ENCODE data around the gene NKAIN1.
"Not testable (repeated sequence)": the region's sequence is repeated elsewhere in the genome, so short reads cannot be mapped to it uniquely, and the experiment has no call there.

Gene NKAIN1

GRCh38 chr1:31191281-31191680 is 48.4 kb downstream of the NKAIN1 start:
- no peak for DNase-seq

DNA sequence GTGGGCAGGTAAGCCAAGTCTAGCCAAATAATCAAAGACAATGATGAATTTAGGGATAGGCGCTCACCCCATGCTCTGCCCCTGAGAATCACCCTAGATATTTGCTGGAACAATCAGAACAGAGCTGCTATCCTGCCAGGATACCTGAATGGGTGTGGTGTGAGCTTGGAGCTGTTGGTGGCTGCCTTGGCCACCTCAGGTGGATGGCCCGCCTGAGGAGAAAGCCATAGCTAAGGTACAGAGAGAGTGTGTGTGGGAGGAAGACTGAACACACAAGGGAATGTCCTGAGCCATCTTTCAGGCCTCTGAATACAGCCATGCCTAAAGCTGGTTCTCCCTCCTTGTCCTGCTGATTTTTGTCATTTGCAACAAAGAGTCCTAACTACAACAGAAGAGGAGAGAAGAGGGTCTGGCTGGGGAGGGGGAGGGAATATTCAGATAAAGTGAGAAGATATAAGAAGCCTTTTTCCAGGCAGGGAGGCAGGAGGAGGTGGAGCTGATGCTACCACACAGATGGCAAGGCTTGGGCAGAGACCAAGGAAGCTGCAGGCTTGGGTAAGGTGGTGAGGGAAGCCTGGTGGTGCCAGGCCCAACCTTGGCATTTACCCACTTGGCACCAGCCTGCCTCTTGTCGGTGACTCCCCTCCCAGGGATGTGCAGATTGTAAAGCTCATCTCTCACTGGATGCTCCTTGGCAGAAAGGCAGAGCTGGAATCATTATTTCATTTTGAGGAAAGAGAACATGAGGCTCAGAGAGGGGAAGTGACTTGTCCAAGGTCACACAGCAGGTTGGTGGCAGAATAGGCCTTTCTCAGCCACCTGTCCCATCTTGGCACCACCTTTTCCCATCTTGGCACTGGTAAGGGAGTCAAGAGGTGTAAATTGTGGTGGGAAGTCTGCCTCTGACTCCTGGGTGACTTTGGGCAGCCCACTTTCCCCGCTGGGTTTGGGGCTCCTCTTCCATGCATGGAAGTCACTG is 49.7 kb downstream of the NKAIN1 start:
- DNase-seq = no peak

DNA sequence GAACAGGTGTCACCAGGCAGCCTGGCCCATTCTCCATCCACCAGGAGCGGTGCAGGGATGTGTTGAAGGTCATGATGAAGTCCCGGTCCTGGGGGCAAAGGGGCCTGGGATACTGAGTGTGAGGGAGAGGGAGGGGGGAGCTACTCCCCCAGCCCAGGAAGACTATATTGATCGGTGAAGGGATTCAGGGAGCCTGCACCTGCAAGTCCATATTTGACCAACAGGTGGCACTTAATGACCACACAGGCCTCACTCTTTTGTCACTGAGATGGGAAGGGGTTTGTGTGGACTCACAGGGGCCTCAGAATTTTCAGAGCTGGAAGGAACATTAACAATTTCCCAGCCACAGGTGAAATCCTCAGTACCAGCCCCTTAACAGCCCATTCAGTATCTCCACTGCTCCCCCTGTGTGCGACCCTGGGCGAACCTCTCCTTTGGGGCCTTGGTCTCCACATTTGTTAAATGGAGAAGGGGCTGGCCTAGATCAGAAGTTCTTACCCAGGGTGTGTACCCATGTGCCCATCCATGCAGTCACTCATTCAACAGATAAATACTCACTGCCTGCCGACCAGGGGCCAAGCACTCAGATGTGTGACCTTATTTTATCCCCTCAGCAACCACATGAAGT is 55.6 kb downstream of the NKAIN1 start:
- peak; percentile 52 for DNase-seq

- DNase-seq = no peak
Observed at GRCh38 chr1:31183126-31183525, 56.6 kb downstream of the NKAIN1 start.

DNA sequence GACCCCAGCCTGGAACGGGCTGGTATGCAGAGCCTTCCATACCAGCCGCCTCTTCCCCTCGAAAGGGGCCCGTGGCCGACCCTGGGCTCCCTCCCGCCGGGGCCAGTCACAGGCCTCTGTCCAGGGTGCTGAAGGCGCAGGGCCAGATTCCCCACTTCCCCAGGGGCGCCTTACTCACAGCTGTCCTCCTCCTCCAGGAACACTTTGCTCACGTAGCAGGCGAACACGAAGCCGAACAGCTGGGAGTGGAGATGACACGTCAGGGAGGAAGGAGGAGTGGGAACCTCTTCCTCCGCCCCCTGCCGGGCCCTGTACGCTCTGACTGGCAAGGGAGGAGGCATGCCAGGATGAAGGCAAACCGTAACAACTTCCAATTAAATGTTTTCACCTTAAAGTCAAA is 57.3 kb downstream of the NKAIN1 start:
- DNase-seq = no peak

DNA sequence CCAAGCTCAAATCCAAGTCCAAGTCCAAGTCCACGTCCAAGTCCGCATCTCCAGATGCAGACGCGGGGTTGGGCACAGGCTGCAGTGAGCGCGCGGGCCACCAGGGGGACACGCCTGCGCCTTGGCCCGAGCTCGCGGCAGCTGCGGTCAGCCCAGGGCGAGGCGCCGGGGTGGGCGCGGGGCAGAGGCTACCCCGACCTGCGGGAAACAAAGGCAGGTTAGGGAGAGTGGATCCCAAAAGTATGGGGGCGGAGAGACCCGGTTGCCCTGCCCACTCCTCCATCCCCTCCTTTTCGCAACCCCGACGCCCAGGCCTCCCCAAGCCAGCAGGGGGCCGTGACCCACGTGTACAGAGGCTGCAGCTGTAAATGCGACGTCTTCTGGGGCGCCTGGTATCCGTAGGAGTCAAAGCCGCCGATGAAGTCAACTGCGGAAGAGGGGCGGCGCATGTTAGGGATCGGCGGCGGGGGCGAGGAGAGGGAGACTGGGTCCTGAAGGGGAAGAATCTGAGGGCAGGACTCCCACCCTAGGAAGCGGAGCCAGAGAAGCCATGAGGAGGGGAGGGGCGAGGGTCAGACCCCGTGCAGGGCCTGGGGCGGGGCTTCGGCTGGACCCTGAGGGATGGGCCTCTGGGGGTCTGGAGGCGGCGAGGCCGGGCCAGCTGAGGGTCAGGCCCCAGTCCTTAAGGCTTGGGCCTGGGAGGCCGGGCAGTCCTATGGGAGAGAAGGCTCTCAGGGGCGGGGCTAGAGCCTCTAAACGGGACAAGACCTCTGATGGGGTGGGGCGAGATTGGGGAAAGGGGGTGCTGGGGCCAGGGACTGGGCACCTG is 58.0 kb downstream of the NKAIN1 start:
- no peak for DNase-seq

DNA sequence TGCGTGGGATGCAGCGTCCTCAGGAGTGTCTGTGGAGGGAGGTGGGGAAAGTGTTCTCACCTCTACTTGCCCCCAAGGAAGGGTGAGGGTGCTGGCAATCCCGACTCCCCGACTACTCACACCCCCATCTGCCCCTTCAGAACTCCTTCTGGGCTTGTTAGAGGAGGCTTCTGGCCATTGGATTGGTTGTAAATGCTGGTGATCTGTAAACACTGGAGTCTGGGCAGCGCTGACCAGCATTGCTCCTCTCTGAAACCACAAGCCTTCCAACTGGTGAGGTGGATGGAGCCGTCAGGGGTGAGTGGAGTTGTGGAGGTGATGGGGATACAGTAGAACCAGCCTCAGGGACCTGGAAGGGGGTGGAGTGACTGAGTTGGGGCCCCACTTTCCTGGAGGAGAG is 59.3 kb downstream of the NKAIN1 start:
- no peak for DNase-seq

- not testable (repeated sequence) for DNase-seq
Observed at GRCh38 chr1:31176291-31176690, 63.4 kb downstream of the NKAIN1 start.

- DNase-seq = no peak
Observed at GRCh38 chr1:31170486-31170735, 69.3 kb downstream of the NKAIN1 start.

GRCh38 chr1:31166462-31166861 is 73.2 kb downstream of the NKAIN1 start:
- no peak for DNase-seq

- no peak for DNase-seq
Observed at GRCh38 chr1:31164291-31164690, 75.4 kb downstream of the NKAIN1 start.

GRCh38 chr1:31163866-31164265 is 75.8 kb downstream of the NKAIN1 start:
- DNase-seq = no peak

- DNase-seq = no peak
Observed at GRCh38 chr1:31161571-31161970, 78.1 kb downstream of the NKAIN1 start.

- no peak for DNase-seq
Observed at GRCh38 chr1:31159869-31160611, 79.6 kb downstream of the NKAIN1 start.

- DNase-seq = no peak
Observed at GRCh38 chr1:31159323-31159722, 80.4 kb downstream of the NKAIN1 start.

DNA sequence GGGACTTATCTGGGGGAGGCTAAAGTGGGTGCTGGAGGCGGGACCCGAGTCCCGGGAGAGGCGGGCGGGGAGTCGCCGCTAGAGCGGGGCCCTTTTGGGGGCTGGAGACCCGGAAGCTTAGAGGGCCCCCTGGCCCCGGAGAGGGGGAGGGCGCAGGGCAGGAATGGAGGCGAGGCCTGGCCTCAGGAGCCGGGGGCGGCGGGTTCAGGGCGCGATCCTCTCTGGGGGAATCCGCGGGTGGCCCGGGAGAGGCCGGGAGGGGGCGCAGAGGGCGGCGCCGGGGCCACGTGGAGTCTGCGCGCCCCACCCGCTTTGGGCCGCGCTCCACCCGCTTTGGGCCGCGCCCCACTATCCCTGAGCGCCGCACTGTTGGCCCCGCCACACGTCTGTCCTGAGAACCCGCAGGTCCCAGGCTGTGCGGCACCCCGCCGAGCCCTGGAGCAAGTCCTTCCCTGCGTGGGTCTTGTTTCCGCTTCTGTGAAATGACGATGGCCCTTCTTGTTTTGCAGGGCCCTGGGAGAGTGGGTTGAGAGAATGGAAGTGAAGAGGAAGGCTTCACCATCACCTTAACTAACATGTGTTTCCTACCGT is 84.4 kb downstream of the NKAIN1 start:
- no peak for DNase-seq

DNA sequence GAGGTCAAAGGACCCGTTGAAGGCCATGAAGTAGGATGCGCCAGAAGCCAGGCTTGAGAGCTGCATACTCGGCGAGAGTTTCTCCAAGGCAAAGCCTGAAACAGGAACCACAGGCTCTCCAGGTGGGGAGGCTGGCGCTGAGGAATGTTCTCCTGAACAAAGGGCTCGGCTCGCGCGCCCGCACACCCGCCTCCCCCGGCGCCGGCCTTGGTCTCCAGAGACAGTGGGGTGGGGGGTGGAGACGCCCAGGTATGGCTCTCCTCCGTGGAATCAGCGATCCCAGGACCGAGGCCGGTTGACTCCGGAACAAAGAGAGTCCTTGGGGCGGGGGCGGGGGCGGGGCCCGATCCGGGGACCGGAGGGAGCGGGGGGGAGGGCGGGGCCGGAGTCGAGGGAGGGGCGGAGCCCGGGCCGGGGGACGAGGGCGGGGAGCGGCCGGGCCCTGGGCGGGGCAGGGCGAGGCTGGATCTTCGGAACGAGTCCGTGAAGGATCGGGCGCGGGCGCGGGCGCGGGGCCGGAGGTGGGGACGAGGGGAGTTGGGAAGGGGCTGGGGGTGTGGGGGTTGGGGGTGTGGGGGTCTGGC is 85.0 kb downstream of the NKAIN1 start:
- peak; percentile 81 for DNase-seq

DNA sequence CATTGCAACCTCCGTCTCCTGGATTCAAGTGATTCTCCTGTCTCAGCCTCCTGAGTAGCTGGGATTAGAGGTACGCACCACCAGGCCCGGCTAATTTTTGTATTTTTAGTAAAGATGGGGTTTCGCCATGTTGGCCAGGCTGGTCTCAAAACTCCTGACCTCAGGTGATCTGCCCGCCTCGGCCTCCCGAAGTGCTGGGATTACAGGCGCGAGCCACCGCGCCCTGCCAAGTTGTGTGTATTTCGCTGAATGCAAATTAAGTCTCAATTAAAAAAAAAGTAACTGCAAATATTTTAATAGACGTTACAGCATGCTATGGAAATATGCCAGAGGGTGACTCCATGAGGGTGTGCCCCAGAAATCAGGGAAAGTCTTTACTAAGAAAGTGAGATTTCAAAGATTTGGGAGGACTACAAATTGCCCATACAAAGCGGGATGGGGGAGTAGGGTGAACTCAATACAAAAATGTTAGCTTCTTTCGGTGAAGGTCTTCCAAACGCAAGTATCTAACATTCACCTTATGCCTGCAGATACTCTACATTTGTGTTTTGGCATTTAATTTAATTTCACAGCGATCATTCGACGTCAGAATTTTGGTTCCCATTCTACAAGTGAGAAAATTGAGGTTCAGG is 85.6 kb downstream of the NKAIN1 start:
- no peak for DNase-seq

- no peak for DNase-seq
Observed at GRCh38 chr1:31153423-31153822, 86.3 kb downstream of the NKAIN1 start.

GRCh38 chr1:31152181-31152795 is 87.4 kb downstream of the NKAIN1 start:
- DNase-seq = no peak

DNA sequence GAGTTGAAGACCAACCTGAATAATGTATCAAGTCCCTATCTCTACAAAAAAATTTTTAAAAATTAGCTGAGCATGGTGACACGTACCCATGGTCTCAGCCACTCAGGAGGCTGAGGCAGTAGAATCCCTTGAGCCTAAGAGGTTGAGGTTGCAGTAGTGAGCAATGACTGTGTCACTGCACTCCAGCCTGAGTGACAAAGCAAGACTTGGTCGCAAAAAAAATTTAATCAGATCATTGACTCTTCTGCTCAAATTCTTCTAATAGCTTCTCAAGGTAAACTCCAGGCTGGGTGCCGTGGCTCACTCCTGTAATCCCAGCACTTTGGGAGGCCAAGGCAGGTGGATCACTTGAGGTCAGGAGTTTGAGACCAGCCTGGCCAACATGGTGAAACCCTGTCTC is 88.3 kb downstream of the NKAIN1 start:
- DNase-seq = no peak
